Adrenal gland (tissue), 12 donors: ENCODE results near the gene CD2. TPM values are rescaled to one million over a fixed set of nuclear protein-coding genes. Genes with fewer than 3 reads are reported as not detected.

Experiments
- DNase-seq, 7 donors: peaks; one replicate each; pipeline ENCODE4 v3.0.0-alpha.2; 2019 to 2020
- H3K27ac ChIP-seq, 5 donors: fragments of 200-600 bp; sonication (generic) in 4 of 5; 1 replicate in 3 of 5; 2 replicates in 2 of 5; pipeline versions ENCODE4 v1.5.1 to v1.8.0; 2016 to 2020; ENCODE audit warnings: mild to moderate bottlenecking in 1 of 5
- H3K27me3 ChIP-seq: fragments of 200-600 bp; 2 replicates; pipeline ENCODE4 v1.8.0; 2021
- H3K36me3 ChIP-seq, 2 donors: fragments of 200-600 bp; replicated peaks in 1 of 2; 1 replicate in 1 of 2; 2 replicates in 1 of 2; pipeline versions ENCODE4 v1.5.1 to v1.8.0; 2018 to 2022
- H3K4me1 ChIP-seq, 2 donors: fragments of 200-600 bp; replicated peaks in 1 of 2; 1 replicate in 1 of 2; 2 replicates in 1 of 2; pipeline versions ENCODE4 v1.5.1 to v1.8.0; 2018 to 2021
- H3K4me3 ChIP-seq, 4 donors: fragments of 200-600 bp; sonication (generic) in 3 of 4; one replicate each; pipeline ENCODE4 v1.5.1; 2016 to 2018
- H3K9me3 ChIP-seq, 3 donors: fragments of 200-600 bp; sonication (generic) in 1 of 3; replicated peaks in 1 of 3; 1 replicate in 2 of 3; 2 replicates in 1 of 3; pipeline versions ENCODE4 v1.5.1 to v1.8.0; 2016 to 2021
- POLR2A ChIP-seq, 2 donors: fragments of 450-650 bp; IDR thresholded peaks; one replicate each; pipeline ENCODE4 v1.6.1; 2017; ENCODE audit warnings: antibody characterized with exemption in 2 of 2, mild to moderate bottlenecking in 2 of 2, moderate library complexity in 1 of 2
- WGBS, 4 donors: extraction: QIAGEN DNeasy Blood & Tissue Kit in 2 of 4; methylation state at CpG; one replicate each; pipeline versions ENCODE4 v1.1.5 to v1.1.7; 2013 to 2017; 5-methylcytosine and 5-hydroxymethylcytosine counted together
- intact Hi-C, 2 donors: fragments of 100-400 bp; cut with DNase I; formaldehyde crosslinking; loops; one replicate each; pipeline versions ENCODE4 v1.14.1 to v1.15.0; 2022 to 2023
- polyA plus RNA-seq, 3 donors: library from polyadenylated mRNA; stranded (reverse); fragments of 200-250 nt in 2 of 3; fragments of 350-450 nt in 1 of 3; fragmentation: Illumina TruSeq in 1 of 3; extraction: RNeasy Lipid Tissue Mini Kit (QIAGEN cat#74804) in 1 of 3; gene quantifications; one replicate each; pipeline ENCODE4 v1.2.3, GENCODE V29; 2013 to 2014
- total RNA-seq, 9 donors: library from RNA; depleted of rRNA in 4 of 9; stranded (reverse); fragments of >200 nt in 4 of 9; fragments of 120-200 nt in 1 of 9; fragmentation: NEBNext Ultra II Directional in 1 of 9; extraction: Animal tissue kit (Norgen Biotek cat#: 25700) in 1 of 9; gene quantifications; one replicate each; pipeline versions ENCODE4 v1.1.0 to v1.2.4, GENCODE V29; 2013 to 2023
- TF ChIP-seq, protein P1 (sequence below), 6 experiments: fragments of 450-650 bp in 4 of 6; fragments of 200-600 bp in 2 of 6; sonication (generic) in 1 of 6; IDR thresholded peaks; 1 replicate in 5 of 6; 2 replicates in 1 of 6; pipeline versions ENCODE4 v1.5.1 to v1.8.0; 2016 to 2021; ENCODE audit warnings: antibody characterized with exemption in 6 of 6, mild to moderate bottlenecking in 2 of 6, moderate library complexity in 1 of 6
- donor health status: healthy with polysubstance abuse.
- donor health status: Bipolar disorder and iron deficiency.
- donor health status: DM: yes; HTN: yes; CAD: no.
- donor health status: DM: no; HTN: no; CAD: no.
- donor health status: DM: no; HTN: no; CAD: no.
- donor health status: DM: yes; HTN: yes; CAD: no.

CD2 gene
- total and polyA plus RNA-seq, 12 donors = 0.18 to 6.7 (median 1.3) TPM

DNA sequence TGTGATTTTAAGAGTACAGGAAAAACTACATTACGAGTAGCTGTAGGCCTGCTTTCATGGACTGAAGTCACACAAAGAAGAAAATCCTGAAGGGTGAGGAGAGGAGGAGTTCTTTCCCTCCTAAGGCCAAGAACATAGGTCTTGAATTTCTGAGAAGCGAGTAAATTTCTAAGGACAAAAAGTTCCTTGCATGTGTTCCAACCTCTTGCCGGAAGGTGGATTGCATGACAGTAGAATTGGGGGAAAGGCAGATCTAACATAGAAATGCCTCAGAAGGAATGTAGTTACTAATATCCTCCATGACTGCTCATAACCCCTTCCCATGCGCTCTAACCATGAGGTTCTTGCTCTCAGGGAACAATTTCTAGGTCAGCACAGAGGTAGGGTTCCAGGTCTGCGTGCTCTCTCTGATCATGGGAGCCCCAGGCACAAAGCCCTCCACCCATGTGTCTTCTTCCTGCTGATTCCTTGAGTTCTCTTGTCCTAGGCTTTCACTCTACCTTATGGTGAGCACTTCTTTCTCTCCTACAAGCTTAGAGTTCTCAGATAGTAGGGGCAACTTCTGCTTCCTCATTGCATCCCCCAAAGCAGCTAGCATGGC, 13.7 kb downstream of the CD2 start:
- intact Hi-C loops = no loop called here
- H3K9me3 ChIP-seq = no peaks in the 10 kb centered on the region
- no peaks in the 10 kb centered on the region for H3K36me3 ChIP-seq
- H3K4me1 ChIP-seq = no peaks in the 10 kb centered on the region
- no peak for DNase-seq
- H3K27me3 ChIP-seq = no peaks in the 10 kb centered on the region
- 87 to 92% (median 88%) methylated on average over 5 of the region's 5 CpGs for whole genome bisulfite sequencing, 4 donors
- TF ChIP-seq POLR2A (IDR thresholded peaks at IDR 0.05) = no peak
- TF ChIP-seq, protein P1, sequence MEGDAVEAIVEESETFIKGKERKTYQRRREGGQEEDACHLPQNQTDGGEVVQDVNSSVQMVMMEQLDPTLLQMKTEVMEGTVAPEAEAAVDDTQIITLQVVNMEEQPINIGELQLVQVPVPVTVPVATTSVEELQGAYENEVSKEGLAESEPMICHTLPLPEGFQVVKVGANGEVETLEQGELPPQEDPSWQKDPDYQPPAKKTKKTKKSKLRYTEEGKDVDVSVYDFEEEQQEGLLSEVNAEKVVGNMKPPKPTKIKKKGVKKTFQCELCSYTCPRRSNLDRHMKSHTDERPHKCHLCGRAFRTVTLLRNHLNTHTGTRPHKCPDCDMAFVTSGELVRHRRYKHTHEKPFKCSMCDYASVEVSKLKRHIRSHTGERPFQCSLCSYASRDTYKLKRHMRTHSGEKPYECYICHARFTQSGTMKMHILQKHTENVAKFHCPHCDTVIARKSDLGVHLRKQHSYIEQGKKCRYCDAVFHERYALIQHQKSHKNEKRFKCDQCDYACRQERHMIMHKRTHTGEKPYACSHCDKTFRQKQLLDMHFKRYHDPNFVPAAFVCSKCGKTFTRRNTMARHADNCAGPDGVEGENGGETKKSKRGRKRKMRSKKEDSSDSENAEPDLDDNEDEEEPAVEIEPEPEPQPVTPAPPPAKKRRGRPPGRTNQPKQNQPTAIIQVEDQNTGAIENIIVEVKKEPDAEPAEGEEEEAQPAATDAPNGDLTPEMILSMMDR (IDR thresholded peaks at IDR 0.05) = no peak
- no peak overlapping the region for H3K27ac ChIP-seq
- no peak overlapping the region for H3K4me3 ChIP-seq

- H3K4me3 ChIP-seq = no peak overlapping the region
- H3K4me1 ChIP-seq = no peaks in the 10 kb centered on the region
- intact Hi-C loops = no loop called here
- no peaks in the 10 kb centered on the region for H3K36me3 ChIP-seq
- WGBS, 4 donors = 86 to 91% (median 90%) methylated on average over 13 of the region's 13 CpGs
- no peaks in the 10 kb centered on the region for H3K27me3 ChIP-seq
- H3K27ac ChIP-seq = no peak overlapping the region
- no peaks in the 10 kb centered on the region for H3K9me3 ChIP-seq
- TF ChIP-seq, protein P1 (IDR thresholded peaks at IDR 0.05) = no peak
- no peak for TF ChIP-seq POLR2A (IDR thresholded peaks at IDR 0.05)
- DNase-seq = no peak
Measured at GRCh38 chr1:116768416-116769103, 14.3 kb downstream of the CD2 start.

DNA sequence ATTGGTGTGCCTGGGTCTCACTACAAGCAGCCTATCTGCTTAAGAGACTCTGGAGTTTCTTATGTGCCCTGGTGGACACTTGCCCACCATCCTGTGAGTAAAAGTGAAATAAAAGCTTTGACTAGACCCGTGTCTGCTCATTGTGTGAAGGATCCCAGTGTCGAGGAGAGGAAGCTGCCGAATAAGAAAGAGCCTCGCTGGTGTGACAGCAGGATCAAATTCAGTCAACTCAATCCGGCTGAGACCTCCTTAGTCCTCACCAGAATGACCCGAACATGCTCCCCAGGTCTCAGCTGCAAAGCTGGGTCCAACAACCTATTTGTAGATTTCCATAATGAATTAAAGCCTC, 14.8 kb downstream of the CD2 start:
- Histone ChIP-seq H3K27ac (no peak overlapping the region), H3K4me3 (no peak overlapping the region), H3K27me3 (no peaks in the 10 kb centered on the region), H3K4me1 (no peaks in the 10 kb centered on the region), H3K9me3 (no peaks in the 10 kb centered on the region), H3K36me3 (no peaks in the 10 kb centered on the region)
- no peak for DNase-seq
- intact Hi-C loops = no loop called here
- TF ChIP-seq POLR2A (IDR thresholded peaks at IDR 0.05) = no peak
- TF ChIP-seq, protein P1 (IDR thresholded peaks at IDR 0.05) = no peak
- 72 to 87% (median 78%) methylated on average over 6 of the region's 6 CpGs for WGBS, 4 donors

GRCh38 chr1:116769561-116769977, 15.3 kb downstream of the CD2 start:
- DNase-seq = no peak
- no peak overlapping the region for H3K4me3 ChIP-seq
- no peak for TF ChIP-seq POLR2A (IDR thresholded peaks at IDR 0.05)
- TF ChIP-seq, protein P1 (IDR thresholded peaks at IDR 0.05) = no peak
- H3K36me3 ChIP-seq = no peaks in the 10 kb centered on the region
- no peak overlapping the region for H3K27ac ChIP-seq
- no peaks in the 10 kb centered on the region for H3K4me1 ChIP-seq
- H3K9me3 ChIP-seq = no peaks in the 10 kb centered on the region
- intact Hi-C loops = no loop called here
- H3K27me3 ChIP-seq = no peaks in the 10 kb centered on the region
- WGBS, 4 donors = 56 to 79% (median 70%) methylated on average over 1 of the region's 1 CpG
